Panc1 (cell line): ENCODE data around the gene ARMC2.

ENCODE experiments used
- CTCF ChIP-seq: fragments of 450-650 bp; IDR thresholded peaks from 2 replicates; pipeline ENCODE4 v1.5.1; 2017; ENCODE audit warnings: mild to moderate bottlenecking
- POLR2AphosphoS5 ChIP-seq: IDR thresholded peaks from 2 replicates; pipeline ENCODE4 v1.6.1; 2012; ENCODE audit warnings: mild to moderate bottlenecking, low read depth, low read length, moderate library complexity

GRCh38 chr6:108903796-108904195 lies 55.6 kb downstream of the ARMC2 start:
- no peak for TF ChIP-seq POLR2AphosphoS5
- no peak for TF ChIP-seq CTCF
